GM19438 (cell line): ENCODE results near the gene AUTS2.

Source experiments
- ATAC-seq: cut with Tn5 transposase; IDR thresholded peaks from one replicate; pipeline ENCODE4 v1.9.1; 2021; ENCODE audit warnings: low read depth; ENCODE audit not compliant: unreplicated experiment

AUTS2 gene

GRCh38 chr7:70134029-70134770 lies 535.9 kb downstream of the AUTS2 start:
- ATAC-seq: no peak

GRCh38 chr7:70135656-70136055 lies 537.4 kb downstream of the AUTS2 start:
- no peak for ATAC-seq

GRCh38 chr7:70137126-70137525 lies 538.9 kb downstream of the AUTS2 start:
- ATAC-seq: no peak

GRCh38 chr7:70142247-70142932 lies 544.1 kb downstream of the AUTS2 start:
- ATAC-seq: no peak

GRCh38 chr7:70143075-70144044 lies 545.1 kb downstream of the AUTS2 start:
- ATAC-seq: no peak

- no peak for ATAC-seq
Observed at GRCh38 chr7:70148997-70149396, 550.7 kb downstream of the AUTS2 start.

- no peak for ATAC-seq
Observed at GRCh38 chr7:70152313-70152712, 554.0 kb downstream of the AUTS2 start.

GRCh38 chr7:70153933-70154332 lies 555.7 kb downstream of the AUTS2 start:
- no peak for ATAC-seq

- no peak for ATAC-seq
Observed at GRCh38 chr7:70154521-70155180, 556.4 kb downstream of the AUTS2 start.

- ATAC-seq: no peak
Observed at GRCh38 chr7:70156057-70156456, 557.8 kb downstream of the AUTS2 start.

- ATAC-seq: no peak
Observed at GRCh38 chr7:70159121-70159520, 560.8 kb downstream of the AUTS2 start.

GRCh38 chr7:70165477-70166170 lies 567.3 kb downstream of the AUTS2 start:
- ATAC-seq: no peak

GRCh38 chr7:70171369-70171920 lies 573.2 kb downstream of the AUTS2 start:
- ATAC-seq: no peak

GRCh38 chr7:70177166-70177565 lies 578.9 kb downstream of the AUTS2 start:
- ATAC-seq: no peak

- ATAC-seq: no peak
Observed at GRCh38 chr7:70178211-70178610, 579.9 kb downstream of the AUTS2 start.

GRCh38 chr7:70178787-70179186 lies 580.5 kb downstream of the AUTS2 start:
- no peak for ATAC-seq

GRCh38 chr7:70182521-70182920 lies 584.2 kb downstream of the AUTS2 start:
- ATAC-seq: no peak

GRCh38 chr7:70183278-70183677 lies 585.0 kb downstream of the AUTS2 start:
- no peak for ATAC-seq

- ATAC-seq: no peak
Observed at GRCh38 chr7:70188901-70189650, 590.8 kb downstream of the AUTS2 start.
